Measurements from ENCODE around the gene BBS9. TPM values are rescaled to one million over a fixed set of nuclear protein-coding genes. Genes with fewer than 3 reads are reported as not detected.
A peak's percentile ranks its signal among the peaks of the same experiment; 100 is the strongest.
"Not testable (repeated sequence)": the region's sequence is repeated elsewhere in the genome, so short reads cannot be mapped to it uniquely, and the experiment has no call there.

BBS9 gene
- total and polyA plus RNA-seq, 2 experiments from 2014 or later = 10.2 to 15.0 TPM

- Histone ChIP-seq H3K27ac (no peak overlapping the region), H3K4me1 (ENCODE audit: insufficient read depth) (no peaks in the 10 kb centered on the region), H3K4me3 (no peak overlapping the region), H3K27me3 (replicated peaks; ENCODE audit: insufficient read depth) (no peaks in the 10 kb centered on the region), H3K36me3 (ENCODE audit: low read depth) (no peaks in the 10 kb centered on the region), H3K9me2 (ENCODE audit: insufficient read depth) (no peaks in the 10 kb centered on the region), H3F3A (ENCODE audit: insufficient read depth) (no peaks in the 10 kb centered on the region; the same call in 1 of the 2 replicates), H3K4me2 (ENCODE audit: unreplicated experiment) (no peak overlapping the region), H3K9ac (no peak overlapping the region), H3K79me2 (ENCODE audit: insufficient read depth) (no peaks in the 10 kb centered on the region), H2AFZ (no peak overlapping the region), H4K20me1 (ENCODE audit: insufficient read depth) (no peaks in the 10 kb centered on the region), H3K9me3 (ENCODE audit: low read depth) (no peaks in the 10 kb centered on the region)
- in situ Hi-C loops (cut with MboI) = no loop called here
- TF ChIP-seq EZH2 (IDR thresholded peaks at IDR 0.05; ENCODE audit: insufficient read depth, poor library complexity, severe bottlenecking) = no peak
- TF ChIP-seq EZH2phosphoT487 (IDR thresholded peaks at IDR 0.05; ENCODE audit: insufficient read depth, low read depth) = no peak
- DNase-seq = peak; percentile 41
- WGBS, 2 experiments (ENCODE audit: low coverage in 1 of 2, low lambda C conversion rate in 2 of 2, missing lambda C conversion rate in 2 of 2) = 67 to 77% methylated on average over 3 of the region's 3 CpGs
Observed at GRCh38 chr7:33471636-33472242, 342.4 kb downstream of the BBS9 start.

GRCh38 chr7:33472348-33473025, 343.1 kb downstream of the BBS9 start:
- H3K27ac ChIP-seq = no peak overlapping the region
- H3K27me3 ChIP-seq (replicated peaks; ENCODE audit: insufficient read depth) = no peaks in the 10 kb centered on the region
- no peak overlapping the region for H3K4me3 ChIP-seq
- H3F3A ChIP-seq (ENCODE audit: insufficient read depth) = no peaks in the 10 kb centered on the region; the same call in 1 of the 2 replicates
- H3K4me2 ChIP-seq (ENCODE audit: unreplicated experiment) = no peak overlapping the region
- H3K9ac ChIP-seq = no peak overlapping the region
- no peaks in the 10 kb centered on the region for H3K79me2 ChIP-seq (ENCODE audit: insufficient read depth)
- WGBS, 2 experiments (ENCODE audit: low coverage in 1 of 2, low lambda C conversion rate in 2 of 2, missing lambda C conversion rate in 2 of 2) = 71 to 73% methylated on average over 4 of the region's 4 CpGs
- DNase-seq = no peak
- no peaks in the 10 kb centered on the region for H3K9me3 ChIP-seq (ENCODE audit: low read depth)
- no peaks in the 10 kb centered on the region for H3K36me3 ChIP-seq (ENCODE audit: low read depth)
- no peaks in the 10 kb centered on the region for H3K9me2 ChIP-seq (ENCODE audit: insufficient read depth)
- H2AFZ ChIP-seq = no peak overlapping the region
- no peaks in the 10 kb centered on the region for H3K4me1 ChIP-seq (ENCODE audit: insufficient read depth)
- TF ChIP-seq EZH2phosphoT487 (IDR thresholded peaks at IDR 0.05; ENCODE audit: insufficient read depth, low read depth) (no peak), EZH2 (IDR thresholded peaks at IDR 0.05; ENCODE audit: insufficient read depth, poor library complexity, severe bottlenecking) (no peak)
- in situ Hi-C loops (cut with MboI) = no loop called here
- H4K20me1 ChIP-seq (ENCODE audit: insufficient read depth) = no peaks in the 10 kb centered on the region

DNA sequence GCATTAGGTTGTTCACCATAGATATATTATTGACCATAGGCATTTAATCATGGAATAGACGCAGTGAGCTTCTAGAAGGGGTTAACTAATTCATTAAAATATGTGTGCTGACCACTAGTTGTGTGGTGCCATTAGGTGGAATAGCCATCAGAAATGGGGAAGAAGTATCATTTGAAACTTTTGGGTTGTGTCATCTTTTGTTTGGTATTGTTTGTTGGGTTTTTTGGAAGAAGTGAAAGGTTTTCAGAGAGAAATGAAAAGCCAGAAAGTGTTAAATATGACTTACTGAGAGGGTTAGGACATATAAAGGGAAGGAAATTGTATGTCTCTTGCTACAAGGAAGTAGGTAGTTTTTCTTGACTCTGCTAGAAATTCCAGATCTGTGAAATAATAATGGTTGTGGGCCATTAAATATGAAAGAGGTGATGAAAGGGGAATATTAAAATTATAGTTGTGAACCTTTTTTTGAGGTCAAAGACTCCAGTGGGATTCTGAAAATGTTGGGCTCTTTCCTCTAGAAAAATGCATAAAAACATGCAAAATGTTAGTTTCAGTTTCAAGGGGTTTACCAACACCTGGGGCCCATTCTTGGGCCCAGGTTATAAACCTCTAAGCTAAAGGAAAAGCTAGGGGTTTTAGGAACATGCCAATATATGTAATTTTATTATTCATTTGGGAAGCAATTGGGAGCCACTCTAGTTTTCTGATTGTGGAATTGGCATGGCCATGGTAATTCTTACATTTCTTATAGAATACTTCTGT, 348.5 kb downstream of the BBS9 start:
- H3K4me2 ChIP-seq (ENCODE audit: unreplicated experiment) = no peak overlapping the region
- no peaks in the 10 kb centered on the region for H4K20me1 ChIP-seq (ENCODE audit: insufficient read depth)
- DNase-seq = no peak
- no peaks in the 10 kb centered on the region for H3K79me2 ChIP-seq (ENCODE audit: insufficient read depth)
- H3K9ac ChIP-seq = no peak overlapping the region
- H3F3A ChIP-seq (ENCODE audit: insufficient read depth) = no peaks in the 10 kb centered on the region
- H3K27me3 ChIP-seq (replicated peaks; ENCODE audit: insufficient read depth) = no peaks in the 10 kb centered on the region
- in situ Hi-C loops (cut with MboI) = no loop called here
- H3K9me2 ChIP-seq (ENCODE audit: insufficient read depth) = no peaks in the 10 kb centered on the region
- H3K4me1 ChIP-seq (ENCODE audit: insufficient read depth) = no peaks in the 10 kb centered on the region
- no peak overlapping the region for H3K27ac ChIP-seq
- H3K36me3 ChIP-seq (ENCODE audit: low read depth) = no peaks in the 10 kb centered on the region
- no peaks in the 10 kb centered on the region for H3K9me3 ChIP-seq (ENCODE audit: low read depth)
- no peak overlapping the region for H2AFZ ChIP-seq
- TF ChIP-seq EZH2 (IDR thresholded peaks at IDR 0.05; ENCODE audit: insufficient read depth, poor library complexity, severe bottlenecking) (no peak), EZH2phosphoT487 (IDR thresholded peaks at IDR 0.05; ENCODE audit: insufficient read depth, low read depth) (no peak)
- WGBS, 2 experiments (ENCODE audit: low coverage in 1 of 2, low lambda C conversion rate in 2 of 2, missing lambda C conversion rate in 2 of 2) = 63 to 72% methylated on average over 1 of the region's 1 CpG
- H3K4me3 ChIP-seq = no peak overlapping the region

DNA sequence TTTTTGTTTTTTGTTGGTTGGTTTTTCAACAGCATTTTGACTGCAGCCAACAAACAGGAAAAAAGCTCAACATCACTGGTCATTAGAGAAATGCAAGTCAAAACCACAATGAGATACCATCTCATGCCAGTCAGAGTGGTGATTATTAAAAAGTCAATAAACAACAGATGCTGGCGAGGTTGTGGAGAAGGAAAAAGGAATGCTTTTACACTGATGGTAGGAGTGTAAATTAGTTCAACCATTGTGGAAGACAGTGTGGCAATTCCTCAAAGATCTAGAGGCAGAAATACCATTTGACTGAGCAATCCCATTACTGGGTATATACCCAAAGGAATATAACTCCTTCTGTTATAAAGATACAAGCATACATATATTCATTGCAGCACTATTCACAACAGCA, 355.1 kb downstream of the BBS9 start:
- H3K9ac ChIP-seq; H3K27me3 ChIP-seq (replicated peaks; ENCODE audit: insufficient read depth); H4K20me1 ChIP-seq (ENCODE audit: insufficient read depth); H3K9me2 ChIP-seq (ENCODE audit: insufficient read depth); H3K4me2 ChIP-seq (ENCODE audit: unreplicated experiment); H3K36me3 ChIP-seq (ENCODE audit: low read depth); H3K4me1 ChIP-seq (ENCODE audit: insufficient read depth); in situ Hi-C loops (cut with MboI); H3K79me2 ChIP-seq (ENCODE audit: insufficient read depth); H3K27ac ChIP-seq; H3F3A ChIP-seq (ENCODE audit: insufficient read depth); H2AFZ ChIP-seq; H3K4me3 ChIP-seq; H3K9me3 ChIP-seq (ENCODE audit: low read depth): not testable (repeated sequence)
- WGBS, 2 experiments (ENCODE audit: low coverage in 1 of 2, low lambda C conversion rate in 2 of 2, missing lambda C conversion rate in 2 of 2) = 25 to 30% methylated on average over 1 of the region's 1 CpG
- peak; percentile 13 for DNase-seq

All from GM23248 (cell line).